Measurements from ENCODE around the gene LGI4.
A peak's percentile ranks its signal among the peaks of the same experiment; 100 is the strongest.

The LGI4 gene

GRCh38 chr19:35159606-35160005 is 24.7 kb upstream of the LGI4 start:
- Histone ChIP-seq H3K4me3 (replicated peaks; ENCODE audit: low read depth, low read length) (no peak overlapping the region), H3K36me3 (ENCODE audit: control insufficient read depth, insufficient read depth, low read length) (peaks cover 31% of the 10 kb centered on the region), H3K27me3 (replicated peaks; ENCODE audit: control insufficient read depth, insufficient read depth, low read length) (no peaks in the 10 kb centered on the region)
- TF ChIP-seq CTCF (IDR thresholded peaks at IDR 0.05; ENCODE audit: insufficient read depth, low read length, poor library complexity, severe bottlenecking) = no peak
- no peak for DNase-seq (ENCODE audit: extremely low read depth, insufficient read length)

- no peak for DNase-seq (ENCODE audit: extremely low read depth, insufficient read length)
- peaks cover 21% of the 10 kb centered on the region for H3K36me3 ChIP-seq (ENCODE audit: control insufficient read depth, insufficient read depth, low read length)
- no peaks in the 10 kb centered on the region for H3K27me3 ChIP-seq (replicated peaks; ENCODE audit: control insufficient read depth, insufficient read depth, low read length)
Measured at GRCh38 chr19:35157431-35157830, 22.6 kb upstream of the LGI4 start.

GRCh38 chr19:35156673-35157014 is 21.8 kb upstream of the LGI4 start:
- no peak for DNase-seq (ENCODE audit: extremely low read depth, insufficient read length)
- TF ChIP-seq CTCF (IDR thresholded peaks at IDR 0.05; ENCODE audit: insufficient read depth, low read length, poor library complexity, severe bottlenecking) = no peak
- Histone ChIP-seq H3K27me3 (replicated peaks; ENCODE audit: control insufficient read depth, insufficient read depth, low read length) (no peaks in the 10 kb centered on the region), H3K4me3 (replicated peaks; ENCODE audit: low read depth, low read length) (no peak overlapping the region), H3K36me3 (ENCODE audit: control insufficient read depth, insufficient read depth, low read length) (peaks cover 16% of the 10 kb centered on the region)

More at GRCh38 chr19:35157431-35157830, 22.6 kb upstream of the LGI4 start:
- no peak for TF ChIP-seq CTCF (IDR thresholded peaks at IDR 0.05; ENCODE audit: insufficient read depth, low read length, poor library complexity, severe bottlenecking)
- no peak overlapping the region for H3K4me3 ChIP-seq (replicated peaks; ENCODE audit: low read depth, low read length)

GRCh38 chr19:35155981-35156672 is 21.3 kb upstream of the LGI4 start:
- peaks cover 12% of the 10 kb centered on the region for H3K36me3 ChIP-seq (ENCODE audit: control insufficient read depth, insufficient read depth, low read length)
- no peaks in the 10 kb centered on the region for H3K27me3 ChIP-seq (replicated peaks; ENCODE audit: control insufficient read depth, insufficient read depth, low read length)
- no peak for TF ChIP-seq CTCF (IDR thresholded peaks at IDR 0.05; ENCODE audit: insufficient read depth, low read length, poor library complexity, severe bottlenecking)
- DNase-seq (ENCODE audit: extremely low read depth, insufficient read length) = no peak
- H3K4me3 ChIP-seq (replicated peaks; ENCODE audit: low read depth, low read length) = peak overlapping the region; percentile 78

GRCh38 chr19:35155441-35155840 is 20.6 kb upstream of the LGI4 start:
- H3K4me3 ChIP-seq (replicated peaks; ENCODE audit: low read depth, low read length) = peak overlapping the region; percentile 78
- no peak for TF ChIP-seq CTCF (IDR thresholded peaks at IDR 0.05; ENCODE audit: insufficient read depth, low read length, poor library complexity, severe bottlenecking)
- DNase-seq (ENCODE audit: extremely low read depth, insufficient read length) = peak; percentile 48
- H3K27me3 ChIP-seq (replicated peaks; ENCODE audit: control insufficient read depth, insufficient read depth, low read length) = no peaks in the 10 kb centered on the region
- H3K36me3 ChIP-seq (ENCODE audit: control insufficient read depth, insufficient read depth, low read length) = peaks cover 12% of the 10 kb centered on the region
